Measurements from ENCODE around the gene BTF3L4.
"Not testable (repeated sequence)": the region's sequence is repeated elsewhere in the genome, so short reads cannot be mapped to it uniquely, and the experiment has no call there.

BTF3L4 gene

GRCh38 chr1:52041551-52042185 is 14.4 kb upstream of the BTF3L4 start:
- peaks cover 4% of the 10 kb centered on the region for H3K36me3 Mint-ChIP-seq
- H3K9me3 Mint-ChIP-seq (ENCODE audit: low read depth), result no peaks in the 10 kb centered on the region
- peaks cover 8% of the 10 kb centered on the region for H3K4me1 Mint-ChIP-seq (ENCODE audit: low read depth)
- no peak overlapping the region for H3K27ac Mint-ChIP-seq
- H3K27me3 Mint-ChIP-seq, result no peaks in the 10 kb centered on the region
- no peak overlapping the region for H3K4me3 Mint-ChIP-seq

GRCh38 chr1:52045236-52045635 is 10.9 kb upstream of the BTF3L4 start:
- Mint-ChIP-seq H3K9me3 (ENCODE audit: low read depth) (no peaks in the 10 kb centered on the region), H3K27me3 (no peaks in the 10 kb centered on the region), H3K4me3 (no peak overlapping the region), H3K36me3 (peaks cover 10% of the 10 kb centered on the region), H3K27ac (no peak overlapping the region), H3K4me1 (ENCODE audit: low read depth) (peaks cover 14% of the 10 kb centered on the region)

GRCh38 chr1:52045666-52046195 is 10.4 kb upstream of the BTF3L4 start:
- not testable (repeated sequence) for H3K27me3 Mint-ChIP-seq; H3K4me3 Mint-ChIP-seq; H3K27ac Mint-ChIP-seq; H3K9me3 Mint-ChIP-seq (ENCODE audit: low read depth)
- H3K4me1 Mint-ChIP-seq (ENCODE audit: low read depth), result peaks cover 16% of the 10 kb centered on the region
- peaks cover 10% of the 10 kb centered on the region for H3K36me3 Mint-ChIP-seq

- H3K27me3 Mint-ChIP-seq; H3K27ac Mint-ChIP-seq; H3K4me3 Mint-ChIP-seq; H3K9me3 Mint-ChIP-seq (ENCODE audit: low read depth): not testable (repeated sequence)
- peaks cover 14% of the 10 kb centered on the region for H3K36me3 Mint-ChIP-seq
- H3K4me1 Mint-ChIP-seq (ENCODE audit: low read depth), result peaks cover 39% of the 10 kb centered on the region
These were observed 6.8 kb upstream of the BTF3L4 start for GRCh38 chr1:52049337-52049736.

- H3K9me3 Mint-ChIP-seq (ENCODE audit: low read depth), result no peaks in the 10 kb centered on the region
- peaks cover 49% of the 10 kb centered on the region for H3K4me1 Mint-ChIP-seq (ENCODE audit: low read depth)
- peaks cover 4% of the 10 kb centered on the region for H3K36me3 Mint-ChIP-seq
- peak overlapping the region; percentile 56 for H3K27ac Mint-ChIP-seq
- peak overlapping the region; percentile 99 for H3K4me3 Mint-ChIP-seq
- H3K27me3 Mint-ChIP-seq, result no peaks in the 10 kb centered on the region
These were observed 2.2 kb upstream of the BTF3L4 start for GRCh38 chr1:52053862-52054261.

- H3K36me3 Mint-ChIP-seq, result peaks cover 6% of the 10 kb centered on the region
- peak overlapping the region; percentile 99 for H3K4me3 Mint-ChIP-seq
- H3K27me3 Mint-ChIP-seq, result no peaks in the 10 kb centered on the region
- no peaks in the 10 kb centered on the region for H3K9me3 Mint-ChIP-seq (ENCODE audit: low read depth)
- H3K4me1 Mint-ChIP-seq (ENCODE audit: low read depth), result peaks cover 55% of the 10 kb centered on the region
- peak overlapping the region; percentile 91 for H3K27ac Mint-ChIP-seq
These were observed 1.5 kb upstream of the BTF3L4 start for GRCh38 chr1:52054496-52055065.

GRCh38 chr1:52055066-52055865 is 829 bp upstream of the BTF3L4 start, which contains the start of gene TXNDC12:
TSS of gene TXNDC12 (minus strand) at chr1:52055191. CDS start at chr1:52055096, 95 bp downstream.
- Mint-ChIP-seq H3K4me1 (ENCODE audit: low read depth) (peaks cover 59% of the 10 kb centered on the region), H3K9me3 (ENCODE audit: low read depth) (no peaks in the 10 kb centered on the region), H3K4me3 (peak within 1 kb of the TSS; percentile 99), H3K27me3 (no peaks in the 10 kb centered on the region), H3K27ac (peak within 1 kb of the TSS; percentile 91), H3K36me3 (peaks cover 6% of the 10 kb centered on the region)

GRCh38 chr1:52055866-52056162 is 281 bp upstream of the BTF3L4 start:
- H3K4me1 Mint-ChIP-seq (ENCODE audit: low read depth), result peaks cover 62% of the 10 kb centered on the region
- no peaks in the 10 kb centered on the region for H3K27me3 Mint-ChIP-seq
- peaks cover 9% of the 10 kb centered on the region for H3K36me3 Mint-ChIP-seq
- H3K4me3 Mint-ChIP-seq, result peak overlapping the region; percentile 99
- H3K27ac Mint-ChIP-seq, result peak overlapping the region; percentile 91
- no peaks in the 10 kb centered on the region for H3K9me3 Mint-ChIP-seq (ENCODE audit: low read depth)

- peaks cover 9% of the 10 kb centered on the region for H3K36me3 Mint-ChIP-seq
- H3K27me3 Mint-ChIP-seq, result no peaks in the 10 kb centered on the region
- peak overlapping the region; percentile 98 for H3K27ac Mint-ChIP-seq
- peaks cover 59% of the 10 kb centered on the region for H3K4me1 Mint-ChIP-seq (ENCODE audit: low read depth)
- H3K9me3 Mint-ChIP-seq (ENCODE audit: low read depth), result no peaks in the 10 kb centered on the region
- H3K4me3 Mint-ChIP-seq, result peak overlapping the region; percentile 99
These were observed 789 bp downstream of the BTF3L4 start for GRCh38 chr1:52056937-52057231.

- H3K36me3 Mint-ChIP-seq, result peaks cover 9% of the 10 kb centered on the region
- peak overlapping the region; percentile 98 for H3K27ac Mint-ChIP-seq
- H3K4me3 Mint-ChIP-seq, result peak overlapping the region; percentile 99
- H3K9me3 Mint-ChIP-seq (ENCODE audit: low read depth), result no peaks in the 10 kb centered on the region
- peaks cover 55% of the 10 kb centered on the region for H3K4me1 Mint-ChIP-seq (ENCODE audit: low read depth)
- no peaks in the 10 kb centered on the region for H3K27me3 Mint-ChIP-seq
These were observed 1.2 kb downstream of the BTF3L4 start for GRCh38 chr1:52057255-52057654.

GRCh38 chr1:52057876-52058415 is 1.9 kb downstream of the BTF3L4 start:
- Mint-ChIP-seq H3K4me1 (ENCODE audit: low read depth) (peaks cover 52% of the 10 kb centered on the region), H3K27me3 (no peaks in the 10 kb centered on the region), H3K36me3 (peaks cover 8% of the 10 kb centered on the region), H3K4me3 (peak overlapping the region; percentile 99), H3K9me3 (ENCODE audit: low read depth) (no peaks in the 10 kb centered on the region), H3K27ac (peak overlapping the region; percentile 98)

- H3K4me3 Mint-ChIP-seq, result peak overlapping the region; percentile 30
- no peaks in the 10 kb centered on the region for H3K9me3 Mint-ChIP-seq (ENCODE audit: low read depth)
- peak overlapping the region; percentile 70 for H3K27ac Mint-ChIP-seq
- no peaks in the 10 kb centered on the region for H3K27me3 Mint-ChIP-seq
- H3K4me1 Mint-ChIP-seq (ENCODE audit: low read depth), result peaks cover 53% of the 10 kb centered on the region
- H3K36me3 Mint-ChIP-seq, result peaks cover 10% of the 10 kb centered on the region
These were observed 3.2 kb downstream of the BTF3L4 start for GRCh38 chr1:52059321-52059720.

- H3K4me3 Mint-ChIP-seq, result no peak overlapping the region
- H3K27ac Mint-ChIP-seq, result peak overlapping the region; percentile 34
- H3K27me3 Mint-ChIP-seq, result no peaks in the 10 kb centered on the region
- H3K36me3 Mint-ChIP-seq, result peaks cover 10% of the 10 kb centered on the region
- H3K9me3 Mint-ChIP-seq (ENCODE audit: low read depth), result no peaks in the 10 kb centered on the region
- H3K4me1 Mint-ChIP-seq (ENCODE audit: low read depth), result peaks cover 52% of the 10 kb centered on the region
These were observed 3.8 kb downstream of the BTF3L4 start for GRCh38 chr1:52059888-52060287.

GRCh38 chr1:52060822-52061221 is 4.7 kb downstream of the BTF3L4 start:
- H3K4me1 Mint-ChIP-seq (ENCODE audit: low read depth), result peaks cover 52% of the 10 kb centered on the region
- H3K27ac Mint-ChIP-seq, result no peak overlapping the region
- no peaks in the 10 kb centered on the region for H3K9me3 Mint-ChIP-seq (ENCODE audit: low read depth)
- H3K36me3 Mint-ChIP-seq, result peaks cover 10% of the 10 kb centered on the region
- no peak overlapping the region for H3K4me3 Mint-ChIP-seq
- H3K27me3 Mint-ChIP-seq, result no peaks in the 10 kb centered on the region

- Mint-ChIP-seq H3K27ac (no peak overlapping the region), H3K4me3 (no peak overlapping the region), H3K36me3 (peaks cover 12% of the 10 kb centered on the region), H3K27me3 (no peaks in the 10 kb centered on the region), H3K9me3 (ENCODE audit: low read depth) (no peaks in the 10 kb centered on the region), H3K4me1 (ENCODE audit: low read depth) (peaks cover 42% of the 10 kb centered on the region)
These were observed 7.1 kb downstream of the BTF3L4 start for GRCh38 chr1:52063192-52063591.

Data from activated naive CD8-positive, alpha-beta T cell (primary cell).